ENCODE data around the gene LGALS9B.
"Not testable (repeated sequence)": the region's sequence is repeated elsewhere in the genome, so short reads cannot be mapped to it uniquely, and the experiment has no call there.

LGALS9B gene

GRCh38 chr17:20416381-20416911 is 50.9 kb downstream of the LGALS9B start:
- DNase-seq (ENCODE audit: low read depth in 2 of 2), result not testable (repeated sequence)

- not testable (repeated sequence) for DNase-seq (ENCODE audit: low read depth in 2 of 2)
Measured at GRCh38 chr17:20415479-20415878, 51.9 kb downstream of the LGALS9B start.

- not testable (repeated sequence) for DNase-seq (ENCODE audit: low read depth in 2 of 2)
Measured at GRCh38 chr17:20401306-20402022, 65.9 kb downstream of the LGALS9B start.

- not testable (repeated sequence) for DNase-seq (ENCODE audit: low read depth in 2 of 2)
Measured at GRCh38 chr17:20400559-20401305, 66.6 kb downstream of the LGALS9B start.
